SU-DHL-6 (cell line): ENCODE data around the gene ECI1.

Source experiments
- H2AFZ ChIP-seq: fragments of 200-600 bp; sonication (generic); 2 replicates; pipeline ENCODE4 v1.6.1; 2014; ENCODE audit warnings: low read depth, mild to moderate bottlenecking, moderate library complexity, mixed read lengths, antibody characterized with exemption, low read length; ENCODE audit not compliant: severe bottlenecking
- H3F3A ChIP-seq: fragments of 200-600 bp; shearing (Covaris generic); 2 replicates; pipeline ENCODE4 v1.6.0; 2016; ENCODE audit warnings: antibody characterized with exemption, mild to moderate bottlenecking; ENCODE audit not compliant: insufficient read depth
- H3K27ac ChIP-seq: fragments of 200-600 bp; sonication (generic); 2 replicates; pipeline ENCODE4 v1.5.1; 2016; ENCODE audit warnings: low read depth, mild to moderate bottlenecking, low read length, moderate library complexity, mixed read lengths
- H3K27me3 ChIP-seq: fragments of 200-600 bp; sonication (generic), shearing (Covaris generic); 2 replicates; pipeline ENCODE4 v1.6.0; 2014; ENCODE audit warnings: mild to moderate bottlenecking, low read length
- H3K36me3 ChIP-seq: fragments of 200-600 bp; sonication (generic); 2 replicates; pipeline ENCODE4 v1.6.1; 2014; ENCODE audit warnings: mild to moderate bottlenecking, low read length, mixed read lengths
- H3K4me2 ChIP-seq: fragments of 300-600, 200-600 bp; shearing (Covaris generic), sonication (generic); 2 replicates; pipeline ENCODE4 v1.6.0; 2014; ENCODE audit warnings: low read length, low read depth, mild to moderate bottlenecking; ENCODE audit not compliant: poor library complexity, severe bottlenecking
- H3K4me3 ChIP-seq: fragments of 200-600 bp; sonication (generic); 2 replicates; pipeline ENCODE4 v1.5.1; 2014; ENCODE audit warnings: antibody characterized with exemption, low read length, mild to moderate bottlenecking, mixed read lengths; ENCODE audit not compliant: insufficient read depth, poor library complexity, severe bottlenecking
- H3K79me2 ChIP-seq: fragments of 200-600 bp; sonication (generic); 2 replicates; pipeline ENCODE4 v1.6.1; 2014; ENCODE audit warnings: mild to moderate bottlenecking, low read length, moderate library complexity; ENCODE audit not compliant: insufficient read depth
- H3K9ac ChIP-seq: fragments of 200-600 bp; sonication (generic); 2 replicates; pipeline ENCODE4 v1.7.0; 2014; ENCODE audit warnings: mild to moderate bottlenecking, low read length
- H3K9me2 ChIP-seq: fragments of 200-600 bp; sonication (generic); replicated peaks from 2 replicates; pipeline ENCODE4 v1.6.1; 2014; ENCODE audit warnings: low read length; ENCODE audit not compliant: insufficient read depth
- H3K9me3 ChIP-seq: fragments of 200-600 bp; sonication (generic); 2 replicates; pipeline ENCODE4 v1.6.1; 2014; ENCODE audit warnings: low read length, mixed read lengths; ENCODE audit not compliant: insufficient read depth
- H4K20me1 ChIP-seq: fragments of 200-600 bp; sonication (generic); 2 replicates; pipeline ENCODE4 v1.6.1; 2014; ENCODE audit warnings: low read depth, mild to moderate bottlenecking, antibody characterized with exemption, low read length, moderate library complexity, mixed read lengths
- CTCF ChIP-seq: fragments of 200-600 bp; sonication (generic); IDR thresholded peaks from one replicate; pipeline ENCODE4 v1.5.1; 2017; ENCODE audit warnings: antibody characterized with exemption, mild to moderate bottlenecking, low read length, moderate library complexity; ENCODE audit not compliant: insufficient read depth, poor library complexity, severe bottlenecking
- EZH2phosphoT487 ChIP-seq: fragments of 200-600 bp; sonication (generic), shearing (Covaris generic); conservative IDR thresholded peaks from 2 replicates; pipeline ENCODE4 v1.6.1; 2018; ENCODE audit warnings: mild to moderate bottlenecking, antibody characterized with exemption, low read length, moderate library complexity, mixed read lengths

The ECI1 gene

GRCh38 chr16:2244926-2245795 lies 6.2 kb downstream of the ECI1 start:
- Histone ChIP-seq H3K27ac (no peak overlapping the region), H3K9me2 (no peaks in the 10 kb centered on the region), H4K20me1 (no peaks in the 10 kb centered on the region), H3K4me2 (no peak overlapping the region), H3K9ac (no peak overlapping the region), H3K9me3 (no peaks in the 10 kb centered on the region), H2AFZ (no peak overlapping the region), H3F3A (no peaks in the 10 kb centered on the region; the same call in 1 of the 2 replicates), H3K27me3 (no peaks in the 10 kb centered on the region), H3K4me3 (no peak overlapping the region), H3K36me3 (no peaks in the 10 kb centered on the region), H3K79me2 (peaks cover 10% of the 10 kb centered on the region; the same call in 1 of the 2 replicates)
- TF ChIP-seq CTCF (no peak), EZH2phosphoT487 (no peak)

GRCh38 chr16:2244301-2244700 lies 7.1 kb downstream of the ECI1 start:
- no peak overlapping the region for H2AFZ ChIP-seq
- H3K9ac ChIP-seq = no peak overlapping the region

GRCh38 chr16:2243781-2244180 lies 7.6 kb downstream of the ECI1 start:
- no peaks in the 10 kb centered on the region for H3K9me2 ChIP-seq
- H3F3A ChIP-seq = peaks cover 4% of the 10 kb centered on the region; the same call in 1 of the 2 replicates
- no peaks in the 10 kb centered on the region for H3K27me3 ChIP-seq
- no peak overlapping the region for H3K4me2 ChIP-seq
- H4K20me1 ChIP-seq = no peaks in the 10 kb centered on the region
- TF ChIP-seq CTCF (no peak), EZH2phosphoT487 (no peak)
- no peak overlapping the region for H3K4me3 ChIP-seq
- H2AFZ ChIP-seq = no peak overlapping the region
- H3K36me3 ChIP-seq = no peaks in the 10 kb centered on the region
- H3K27ac ChIP-seq = no peak overlapping the region
- no peaks in the 10 kb centered on the region for H3K79me2 ChIP-seq
- no peak overlapping the region for H3K9ac ChIP-seq
- H3K9me3 ChIP-seq = no peaks in the 10 kb centered on the region

More at GRCh38 chr16:2244301-2244700, 7.1 kb downstream of the ECI1 start:
- H3K4me3 ChIP-seq = no peak overlapping the region
- no peak overlapping the region for H3K27ac ChIP-seq
- no peaks in the 10 kb centered on the region for H3K36me3 ChIP-seq
- no peaks in the 10 kb centered on the region for H4K20me1 ChIP-seq
- peaks cover 2% of the 10 kb centered on the region; the same call in 1 of the 2 replicates for H3F3A ChIP-seq
- peaks cover 2% of the 10 kb centered on the region; the same call in 1 of the 2 replicates for H3K79me2 ChIP-seq
- H3K9me3 ChIP-seq = no peaks in the 10 kb centered on the region
- H3K4me2 ChIP-seq = no peak overlapping the region
- no peak for TF ChIP-seq EZH2phosphoT487
- no peak for TF ChIP-seq CTCF
- no peaks in the 10 kb centered on the region for H3K27me3 ChIP-seq
- no peaks in the 10 kb centered on the region for H3K9me2 ChIP-seq
